Type B pancreatic cell (in vitro differentiated cells): ENCODE data around the gene PEX26. TPM values are rescaled to one million over a fixed set of nuclear protein-coding genes. Genes with fewer than 3 reads are reported as not detected.

ENCODE experiments used
- DNase-seq: peaks from one replicate; pipeline ENCODE4 v3.0.0; 2021; ENCODE audit warnings: mixed read lengths; ENCODE audit not compliant: unreplicated experiment; ENCODE audit errors: extremely low spot score
- H3K27ac Mint-ChIP-seq: 2 replicates; pipeline ENCODE4 v1.8.0; 2021; ENCODE audit warnings: mild to moderate bottlenecking, mixed read lengths
- H3K27me3 Mint-ChIP-seq: 2 replicates; pipeline ENCODE4 v1.8.0; 2021; ENCODE audit warnings: mixed read lengths
- H3K36me3 Mint-ChIP-seq: 2 replicates; pipeline ENCODE4 v1.8.0; 2021; ENCODE audit warnings: mixed read lengths
- H3K4me1 Mint-ChIP-seq: one replicate; pipeline ENCODE4 v1.8.0; 2021; ENCODE audit warnings: mixed read lengths; ENCODE audit not compliant: unreplicated experiment
- H3K4me3 Mint-ChIP-seq: 2 replicates; pipeline ENCODE4 v1.8.0; 2021; ENCODE audit warnings: mild to moderate bottlenecking, mixed read lengths
- H3K9me3 Mint-ChIP-seq: 2 replicates; pipeline ENCODE4 v1.8.0; 2021; ENCODE audit warnings: mixed read lengths
- CTCF ChIP-seq: fragments of 200-600 bp; sonication (generic); conservative IDR thresholded peaks from 2 replicates; pipeline ENCODE4 v1.5.0; 2021; ENCODE audit warnings: antibody characterized with exemption, mild to moderate bottlenecking
- total RNA-seq: library from RNA; stranded (reverse); gene quantifications from 2 replicates; pipeline ENCODE4 v1.2.1, GENCODE V29; 2021; ENCODE audit warnings: low replicate concordance

The PEX26 gene
- total RNA-seq, 1 donor from 2014 or later, result 46.3 TPM

DNA sequence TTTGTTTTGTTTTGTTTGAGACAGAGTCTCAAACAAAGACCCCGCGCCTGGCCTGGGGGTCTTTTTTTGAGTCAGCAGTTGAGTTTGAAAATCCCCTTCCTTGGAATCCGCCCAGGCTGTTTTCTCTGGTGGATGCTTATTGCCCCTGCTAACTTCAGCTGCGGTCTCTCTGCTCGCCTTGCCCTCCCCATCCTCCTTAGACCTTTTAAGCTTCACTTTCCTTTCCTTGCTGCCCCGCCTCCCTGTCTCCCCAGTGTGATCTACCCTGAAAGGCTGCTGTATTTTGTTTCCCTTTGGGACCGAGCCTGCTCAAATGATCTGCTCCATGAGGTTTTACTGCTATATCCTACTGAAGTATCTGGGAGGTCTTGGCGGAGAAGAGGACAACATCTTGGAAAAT, 74.7 kb downstream of the PEX26 start:
- Mint-ChIP-seq H3K4me1 (peaks cover 4% of the 10 kb centered on the region), H3K27ac (no peak overlapping the region), H3K36me3 (no peaks in the 10 kb centered on the region), H3K27me3 (peaks cover 20% of the 10 kb centered on the region), H3K4me3 (peak overlapping the region; percentile 8), H3K9me3 (no peaks in the 10 kb centered on the region)
- no peak for TF ChIP-seq CTCF
- DNase-seq, result no peak

DNA sequence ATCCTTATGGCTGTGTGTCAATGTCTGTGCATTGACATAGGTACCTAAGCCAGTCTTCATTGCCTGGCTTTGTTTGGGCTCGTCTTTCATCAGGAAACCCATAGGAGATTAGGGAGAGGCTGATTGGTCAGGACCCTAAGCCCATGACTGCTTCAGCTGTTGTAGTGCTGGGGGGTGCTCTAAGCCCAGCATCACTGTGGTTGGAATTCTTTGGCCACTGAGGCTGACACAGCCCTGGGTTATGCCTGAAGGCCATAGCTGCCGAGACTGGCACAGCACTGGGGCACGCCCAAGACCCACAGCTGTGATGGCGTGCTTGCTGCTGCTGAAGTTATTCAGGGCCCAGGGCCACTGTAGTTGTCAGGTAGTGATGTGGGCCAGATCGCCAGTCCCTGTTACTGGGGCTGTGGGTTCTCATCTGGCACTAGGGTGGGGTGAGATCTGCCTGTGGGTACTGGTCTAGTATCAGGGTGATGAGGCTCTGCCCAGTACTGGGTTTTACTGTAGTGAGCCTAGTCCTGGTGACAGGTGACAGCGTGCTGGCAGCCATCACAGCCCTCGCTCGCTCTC, 77.1 kb downstream of the PEX26 start:
- no peaks in the 10 kb centered on the region for H3K9me3 Mint-ChIP-seq
- TF ChIP-seq CTCF, result no peak
- H3K36me3 Mint-ChIP-seq, result no peaks in the 10 kb centered on the region
- no peak overlapping the region for H3K4me3 Mint-ChIP-seq
- DNase-seq, result no peak
- no peak overlapping the region for H3K27ac Mint-ChIP-seq
- peaks cover 17% of the 10 kb centered on the region for H3K27me3 Mint-ChIP-seq
- H3K4me1 Mint-ChIP-seq, result peaks cover 6% of the 10 kb centered on the region

Other genes starting within 250 kb of the PEX26 start
- 36.4 and 56.4 TPM in 2 replicates for gene MICAL3, start 53.4 kb upstream of the PEX26 start, total RNA-seq
- 1.7 TPM in 1 of 2 replicates, not detected in the other for gene TUBA8, start 32.8 kb downstream of the PEX26 start, total RNA-seq
- 3.8 and 5.3 TPM in 2 replicates for gene USP18, start 72.2 kb downstream of the PEX26 start, total RNA-seq